GM18907 (cell line): ENCODE measurements around the gene UPF2.
"Not testable (repeated sequence)": the region's sequence is repeated elsewhere in the genome, so short reads cannot be mapped to it uniquely, and the experiment has no call there.

ENCODE experiments used
- ATAC-seq: cut with Tn5 transposase; IDR thresholded peaks from one replicate; pipeline ENCODE4 v1.9.1; 2021; ENCODE audit warnings: mild to moderate bottlenecking, moderate library complexity; ENCODE audit not compliant: unreplicated experiment

Gene UPF2

DNA sequence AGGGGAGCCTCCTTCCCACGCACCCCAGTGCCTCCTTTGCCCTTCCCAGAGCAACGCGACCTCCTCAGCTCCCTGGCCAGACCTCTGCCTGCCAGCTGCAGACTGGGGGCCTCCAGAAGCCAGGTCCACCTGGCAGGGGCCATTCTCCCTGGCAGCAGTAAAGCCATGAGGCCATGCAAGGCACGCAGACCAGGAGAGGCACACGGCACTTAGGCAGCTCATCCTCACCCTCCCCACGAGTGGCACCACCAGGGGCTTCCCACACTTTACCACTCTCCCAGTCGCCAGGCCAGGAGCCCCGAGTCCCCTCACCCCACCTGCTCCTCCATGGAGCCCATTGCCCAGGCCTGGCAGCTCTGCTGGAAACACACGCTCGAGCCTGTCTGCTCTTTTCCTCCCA is 134.1 kb downstream of the UPF2 start:
- no peak for ATAC-seq

DNA sequence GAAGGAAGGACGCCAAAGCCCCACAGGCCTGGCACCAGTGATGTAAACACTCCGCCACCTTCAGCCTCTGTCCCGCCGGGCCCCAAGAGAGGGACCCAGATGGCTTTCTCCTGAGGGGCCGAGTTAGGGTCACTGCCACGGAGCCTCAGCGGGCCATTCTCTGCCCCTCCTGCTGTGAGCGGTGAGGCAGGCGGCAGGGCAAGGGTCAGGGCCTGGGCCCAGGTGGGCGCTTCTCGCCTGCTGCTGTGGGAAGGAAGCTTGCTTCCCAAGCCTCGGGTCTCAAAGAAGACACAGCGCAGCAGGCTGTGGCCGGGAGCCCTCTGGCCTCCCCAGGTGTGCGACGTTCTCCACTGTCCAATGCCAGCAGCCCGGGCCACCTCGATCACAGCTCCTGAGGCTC is 134.7 kb downstream of the UPF2 start:
- ATAC-seq: no peak

DNA sequence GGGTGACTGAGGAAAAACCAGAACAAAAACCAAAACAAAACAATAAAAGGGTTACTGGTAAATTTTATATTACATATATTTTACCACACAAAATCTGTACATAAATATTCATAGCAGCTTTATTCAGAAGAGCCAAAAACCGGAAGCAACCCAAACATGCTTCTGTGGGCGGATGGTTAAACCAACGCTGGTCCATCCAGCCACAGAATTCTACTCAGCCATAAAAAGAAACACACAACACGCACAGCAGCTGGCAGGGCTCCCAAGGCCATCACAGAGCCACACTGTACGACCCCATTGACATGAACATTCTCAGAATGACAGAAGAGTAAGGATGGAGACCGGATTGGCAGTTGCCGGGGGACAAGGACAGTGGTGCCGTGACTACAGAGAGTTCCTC is 135.9 kb downstream of the UPF2 start:
- no peak for ATAC-seq

DNA sequence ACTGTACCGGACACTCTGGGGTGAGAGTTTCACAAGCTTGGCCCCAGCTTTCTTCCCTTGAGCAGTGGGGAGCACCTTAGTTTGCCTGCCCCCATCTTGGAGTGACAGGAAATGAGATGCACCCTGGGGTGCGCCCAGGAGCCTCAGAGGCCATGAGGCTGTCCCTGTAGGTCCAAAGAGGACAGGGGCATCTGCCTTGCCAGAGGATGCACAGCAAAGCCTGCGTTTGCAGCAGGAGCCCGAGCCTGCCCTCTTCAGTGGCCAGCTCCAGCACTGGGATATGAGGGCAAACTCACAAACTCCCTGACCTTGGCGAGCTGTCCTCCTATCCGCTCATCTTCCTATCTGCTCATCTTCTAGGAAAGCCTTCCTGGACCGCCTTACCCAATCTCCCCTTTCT is 140.0 kb downstream of the UPF2 start:
- no peak for ATAC-seq

DNA sequence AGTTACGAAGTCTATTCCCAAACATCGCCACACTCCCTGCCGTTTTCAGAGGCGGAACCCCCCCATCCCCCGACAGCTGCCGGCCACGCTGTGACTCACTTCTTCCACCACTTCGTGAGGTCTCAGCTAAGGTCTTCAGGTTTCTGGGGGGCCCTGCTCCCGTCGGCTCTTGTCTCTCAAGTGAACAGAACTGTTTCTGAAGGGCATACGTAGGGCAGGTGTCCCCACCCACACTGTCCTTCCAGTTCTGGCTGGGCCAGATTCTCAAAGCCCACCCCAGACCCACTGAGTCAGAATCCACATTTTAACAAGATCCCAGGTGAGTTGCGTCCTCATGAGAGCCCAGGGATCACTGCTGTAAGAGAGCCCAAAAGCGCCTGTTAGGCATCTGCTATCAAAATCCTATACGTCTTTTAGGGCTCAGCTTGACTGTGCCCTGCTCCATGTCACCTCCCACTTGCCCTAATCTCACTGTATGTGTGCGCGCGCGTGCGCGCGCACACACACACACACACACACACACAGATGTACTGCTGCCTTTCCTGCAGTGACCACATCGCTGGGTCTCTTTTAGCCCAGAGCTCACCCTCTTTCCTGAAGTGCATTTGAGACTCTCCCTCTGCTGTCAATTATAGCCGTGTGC is 140.7 kb downstream of the UPF2 start:
- ATAC-seq: no peak

DNA sequence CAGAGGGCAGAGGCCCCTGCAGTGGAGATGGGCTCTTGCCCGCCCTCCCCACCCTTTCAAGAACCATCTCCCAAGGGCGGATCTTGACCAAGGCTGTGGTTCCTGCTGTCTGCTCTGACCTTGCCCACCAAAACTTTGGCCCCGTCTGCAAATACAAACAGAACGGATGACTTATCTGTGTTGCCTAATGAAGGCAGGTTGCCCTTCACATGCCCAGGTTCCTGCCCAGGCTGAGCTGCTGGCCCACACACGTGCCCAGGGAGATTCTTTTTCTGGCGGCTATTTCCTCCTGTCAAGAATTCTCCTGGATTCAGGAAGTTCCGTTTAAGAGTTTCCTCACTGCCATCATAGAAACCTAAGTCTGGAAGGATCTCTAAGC is 141.2 kb downstream of the UPF2 start:
- ATAC-seq: no peak

DNA sequence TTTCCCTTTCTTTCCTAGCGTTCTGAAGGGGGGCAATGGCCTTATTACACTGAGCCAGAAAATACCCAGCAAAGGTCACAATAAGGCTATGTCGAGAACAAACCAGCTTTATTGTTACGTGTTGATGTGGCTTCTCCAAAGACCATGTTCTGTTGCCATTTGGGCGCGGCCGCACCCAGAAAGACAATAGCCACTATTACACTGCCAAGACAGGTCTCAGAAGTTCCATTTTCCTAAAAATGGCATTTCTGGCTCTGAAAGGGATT is 141.6 kb downstream of the UPF2 start:
- ATAC-seq: no peak

DNA sequence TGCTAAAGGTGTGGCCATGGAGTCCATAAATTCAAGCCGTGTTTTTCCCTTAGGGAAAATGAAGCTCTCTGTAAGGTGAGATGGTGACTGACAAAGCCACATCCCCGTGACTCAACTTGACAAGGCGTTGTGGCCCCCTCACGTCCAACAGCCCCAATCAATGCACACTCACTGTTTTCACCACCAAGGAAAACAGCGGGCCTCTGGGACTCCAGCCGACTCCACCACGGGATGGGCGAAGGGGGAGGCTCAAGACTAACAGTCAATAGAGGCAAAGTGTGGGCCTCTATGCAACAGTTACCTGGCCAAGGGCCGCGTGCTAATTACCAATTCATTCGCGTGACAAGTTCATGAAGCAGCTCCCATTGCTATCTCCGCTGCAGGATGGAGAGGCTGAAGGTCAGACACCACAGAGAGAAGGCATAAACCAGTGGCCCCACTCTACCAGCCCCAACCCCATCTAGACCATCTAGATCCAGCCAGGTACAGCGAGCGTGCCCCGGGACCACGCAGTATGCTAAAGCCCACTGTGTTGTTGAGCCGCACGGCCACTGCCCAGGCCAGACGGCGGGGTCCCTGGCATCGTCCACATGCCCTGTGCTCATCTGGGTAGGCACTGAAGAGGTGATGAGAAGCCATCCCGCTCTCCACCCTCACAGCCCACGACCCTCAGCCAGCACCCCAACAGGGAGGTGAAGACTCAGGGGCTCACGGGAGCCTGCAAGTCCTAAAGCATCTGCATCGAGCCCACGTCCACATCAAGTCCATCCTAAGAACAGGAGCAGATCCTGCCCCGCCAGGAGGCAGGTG is 143.3 kb downstream of the UPF2 start:
- ATAC-seq: no peak

DNA sequence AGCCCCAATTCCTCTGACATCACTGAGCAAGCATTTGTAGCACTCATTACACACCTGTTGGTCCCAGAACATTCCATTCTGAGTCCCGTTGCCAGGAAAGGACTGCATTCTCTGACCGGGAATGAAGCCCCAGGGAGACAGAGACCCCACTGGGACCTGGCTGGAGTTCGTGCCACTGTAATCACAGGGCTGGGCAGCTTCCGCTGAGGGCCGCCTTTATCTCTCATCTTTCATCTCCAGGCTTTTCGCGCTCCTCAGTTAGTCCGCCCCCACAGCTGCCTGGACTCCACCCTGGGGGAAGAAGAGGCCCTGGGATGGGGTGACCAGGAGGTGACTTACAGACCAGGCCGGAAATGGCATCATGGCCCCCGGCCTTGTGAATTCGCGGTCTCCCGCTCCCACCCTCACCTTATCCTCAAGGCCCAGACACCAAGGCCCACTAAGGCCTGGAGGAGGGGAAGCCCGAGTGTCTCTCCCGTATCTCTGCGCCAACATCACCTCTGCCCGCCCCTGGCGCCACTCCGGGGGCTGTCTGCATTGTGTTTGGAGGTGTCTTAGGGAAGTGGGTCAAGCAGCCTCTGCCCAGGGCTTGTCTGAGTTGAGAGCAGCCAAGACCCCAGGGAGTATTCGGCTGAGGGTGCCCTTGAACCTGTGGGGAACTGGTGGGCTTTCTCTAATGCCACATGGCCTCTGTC is 144.1 kb downstream of the UPF2 start:
- no peak for ATAC-seq

DNA sequence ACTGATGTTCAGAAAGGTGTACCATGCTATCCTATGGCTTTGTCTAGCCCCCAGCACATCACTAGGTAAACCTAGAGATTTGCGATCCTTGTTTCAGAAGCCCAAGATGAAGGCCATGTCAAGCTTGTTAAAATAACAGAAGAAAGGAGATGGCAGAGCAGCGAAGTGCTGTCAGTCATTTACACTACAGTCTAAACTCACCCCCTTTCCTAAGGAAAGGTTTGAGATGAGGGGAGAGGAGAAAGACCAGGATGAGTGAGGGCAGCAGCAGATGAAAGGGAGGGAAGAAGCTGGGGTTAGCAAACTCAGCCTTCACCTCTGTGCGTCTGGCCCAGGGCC is 144.6 kb downstream of the UPF2 start:
- no peak for ATAC-seq

DNA sequence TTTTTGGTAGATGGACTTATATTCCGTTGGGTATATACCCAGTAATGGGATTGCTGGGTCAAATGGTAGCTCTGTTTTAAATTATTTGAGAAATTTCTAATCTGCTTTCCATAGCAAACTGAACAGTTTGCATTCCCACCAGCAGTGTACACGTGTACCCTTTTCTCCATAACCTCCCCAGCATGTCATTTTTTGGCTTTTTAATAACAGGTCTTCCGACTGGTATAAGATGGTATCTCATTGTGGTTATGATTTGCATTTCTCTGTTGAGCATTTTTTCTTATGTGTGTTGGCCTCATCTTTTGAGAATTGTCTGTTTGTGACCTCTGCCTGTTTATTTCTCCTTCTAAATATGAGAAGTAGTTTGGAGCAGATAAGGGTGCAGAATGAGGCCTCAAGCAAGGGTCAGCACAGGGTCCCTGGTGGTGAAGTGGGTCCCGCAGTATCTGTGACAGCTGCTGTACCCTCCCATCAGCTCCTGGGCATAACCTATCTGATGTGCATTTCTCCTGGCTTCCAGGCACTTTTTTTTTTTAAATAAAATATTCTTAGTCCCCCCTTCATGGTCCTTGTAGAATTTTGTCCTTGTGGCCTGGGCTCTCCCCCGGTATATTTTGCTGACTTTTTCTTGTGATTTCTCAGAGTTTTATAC is 145.9 kb downstream of the UPF2 start:
- no peak for ATAC-seq

DNA sequence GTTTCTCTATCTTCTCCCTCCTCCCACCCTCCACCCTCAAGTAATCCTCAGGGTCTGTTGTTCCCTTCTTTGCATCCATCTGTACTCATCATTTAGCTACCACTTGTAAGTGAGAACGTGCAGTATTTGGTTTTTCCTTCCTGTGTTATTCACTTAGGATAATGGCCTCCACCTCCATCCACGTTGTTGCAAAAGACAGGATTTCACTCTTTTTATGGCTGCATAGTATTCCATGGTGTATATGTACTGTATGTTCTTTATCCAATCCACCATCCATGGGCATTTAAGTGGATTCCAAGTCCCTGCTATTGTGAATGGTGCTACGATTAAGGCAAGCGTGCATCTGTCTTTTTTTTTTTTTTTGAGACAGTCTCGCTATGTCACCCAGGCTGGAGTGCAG is 147.0 kb downstream of the UPF2 start:
- no peak for ATAC-seq

DNA sequence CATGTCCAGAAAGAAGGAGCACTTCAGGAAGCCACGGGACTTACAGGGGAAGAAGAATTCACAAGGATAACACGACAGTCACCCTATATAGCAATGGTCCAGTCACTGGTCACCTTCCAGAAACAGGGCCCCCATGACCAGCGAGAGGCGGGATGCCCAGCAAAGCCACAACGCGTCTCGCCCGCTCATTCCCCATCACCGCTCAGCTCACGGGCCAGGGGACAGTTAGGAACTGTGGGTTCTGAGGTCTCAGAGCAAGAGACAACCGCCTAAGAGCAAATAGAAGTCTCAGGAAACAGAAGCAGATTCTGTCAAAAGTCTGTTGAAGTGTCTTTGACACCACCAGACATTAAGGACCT is 147.5 kb downstream of the UPF2 start:
- no peak for ATAC-seq

DNA sequence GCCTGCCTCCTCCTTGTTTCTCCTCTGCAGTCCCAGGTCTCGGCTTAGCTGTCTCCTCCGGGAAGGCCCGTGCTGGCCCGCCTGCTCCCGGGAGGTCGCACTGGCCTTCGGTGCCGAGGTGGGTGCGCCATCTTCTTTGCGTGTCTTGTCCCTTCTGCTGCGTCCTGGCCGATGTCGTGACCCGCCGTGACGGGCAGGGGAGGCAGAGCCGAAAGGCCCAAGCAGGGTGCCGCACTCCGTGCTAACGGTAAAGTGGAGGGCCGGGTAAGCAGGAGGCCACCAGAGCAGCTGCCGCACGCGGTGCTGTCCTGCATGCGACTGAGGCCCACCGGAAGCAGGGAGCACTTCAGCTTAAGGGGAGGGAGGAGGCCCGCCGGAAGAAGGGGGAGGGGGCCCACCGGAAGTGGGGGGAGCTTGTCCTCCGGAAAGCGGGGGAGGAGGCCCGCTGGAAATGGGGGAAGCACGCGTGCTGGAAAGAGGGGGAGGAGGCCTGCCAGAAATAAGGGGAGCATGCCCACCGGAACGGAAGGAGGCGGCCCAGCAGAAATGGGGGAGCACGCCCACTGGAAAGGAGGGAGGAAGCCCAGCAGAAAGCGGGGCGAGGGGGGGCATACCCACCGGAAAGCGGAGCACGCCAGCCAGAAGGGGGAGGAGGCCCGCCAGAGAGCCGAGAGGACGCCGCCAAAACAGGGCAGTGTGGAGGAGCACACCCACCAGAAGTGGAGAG is 148.1 kb downstream of the UPF2 start:
- ATAC-seq: no peak

DNA sequence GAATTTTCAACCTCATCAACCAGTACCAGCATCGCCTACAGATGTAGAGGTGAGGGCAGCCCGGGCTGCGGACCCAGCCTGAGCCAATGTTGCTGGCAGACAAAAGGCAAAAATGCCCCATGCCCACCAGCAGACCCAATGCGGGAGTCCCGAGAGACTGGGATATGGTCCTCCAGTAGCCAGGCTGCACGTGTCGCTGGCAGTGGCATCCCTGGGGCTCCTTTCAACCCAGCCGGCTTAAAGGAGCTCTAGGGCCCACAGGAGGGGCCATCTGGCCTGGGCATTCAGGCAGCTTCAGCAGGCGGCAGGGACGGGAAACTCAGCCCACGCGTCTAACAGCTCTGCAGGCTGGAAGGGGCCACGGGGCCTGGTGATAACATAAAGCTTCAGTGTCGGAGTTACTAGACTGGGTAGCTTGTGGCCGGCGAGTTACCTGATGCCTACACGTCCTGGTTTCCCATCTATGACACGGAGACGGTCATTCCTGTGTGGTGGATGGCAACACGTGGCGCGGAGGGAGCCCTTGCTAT is 148.8 kb downstream of the UPF2 start:
- no peak for ATAC-seq

DNA sequence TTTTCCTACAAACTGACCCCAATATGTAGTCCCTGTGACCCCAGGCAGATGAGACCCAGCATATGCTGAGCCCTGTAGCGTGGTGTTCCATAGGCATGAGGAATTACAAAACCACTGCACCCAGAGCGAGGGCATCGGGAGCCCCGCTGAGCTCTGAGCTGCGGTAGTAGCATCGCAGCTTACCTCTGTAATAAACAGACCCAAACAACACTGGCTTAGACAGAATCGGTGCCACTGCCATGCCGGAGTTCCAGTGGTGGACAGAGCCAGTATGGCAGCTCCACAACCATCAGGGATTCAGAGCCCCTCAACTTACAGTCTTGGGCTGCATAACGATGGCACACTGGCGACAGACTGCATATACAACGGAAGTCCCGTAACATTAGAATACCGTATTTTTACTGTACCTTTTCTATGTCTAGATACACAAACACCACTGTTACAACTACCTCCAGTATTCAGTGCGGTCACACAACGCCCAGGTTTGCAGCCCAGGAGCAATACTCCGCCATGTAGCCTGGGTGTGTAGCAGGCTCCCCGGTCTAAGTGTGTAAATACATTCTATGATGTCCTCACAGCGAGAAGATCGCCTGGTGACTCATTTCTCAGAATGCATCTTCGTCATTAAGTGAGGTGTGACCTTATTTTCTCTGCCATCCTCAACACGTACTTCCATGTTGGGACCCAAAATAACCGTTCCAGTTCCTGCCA is 150.7 kb downstream of the UPF2 start:
- no peak for ATAC-seq

DNA sequence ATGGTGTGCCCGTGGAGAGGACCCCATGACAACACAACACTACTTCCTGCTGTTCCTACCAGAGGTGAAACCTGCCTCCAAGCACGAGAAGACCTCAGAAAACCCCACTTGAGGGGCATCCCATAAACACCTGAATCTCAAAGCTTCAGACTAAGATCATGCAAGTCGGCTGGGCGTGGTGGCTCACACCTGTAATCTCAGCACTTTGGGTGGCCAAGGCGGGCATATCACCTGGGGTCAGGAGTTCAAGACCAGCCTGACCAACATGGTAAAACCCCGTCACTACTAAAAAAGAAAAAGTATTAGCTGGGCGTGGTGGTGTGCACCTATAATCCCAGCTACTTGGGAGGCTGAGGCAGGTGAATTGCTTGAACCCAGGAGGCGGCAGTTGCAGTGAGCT is 153.3 kb downstream of the UPF2 start:
- ATAC-seq: not testable (repeated sequence)

DNA sequence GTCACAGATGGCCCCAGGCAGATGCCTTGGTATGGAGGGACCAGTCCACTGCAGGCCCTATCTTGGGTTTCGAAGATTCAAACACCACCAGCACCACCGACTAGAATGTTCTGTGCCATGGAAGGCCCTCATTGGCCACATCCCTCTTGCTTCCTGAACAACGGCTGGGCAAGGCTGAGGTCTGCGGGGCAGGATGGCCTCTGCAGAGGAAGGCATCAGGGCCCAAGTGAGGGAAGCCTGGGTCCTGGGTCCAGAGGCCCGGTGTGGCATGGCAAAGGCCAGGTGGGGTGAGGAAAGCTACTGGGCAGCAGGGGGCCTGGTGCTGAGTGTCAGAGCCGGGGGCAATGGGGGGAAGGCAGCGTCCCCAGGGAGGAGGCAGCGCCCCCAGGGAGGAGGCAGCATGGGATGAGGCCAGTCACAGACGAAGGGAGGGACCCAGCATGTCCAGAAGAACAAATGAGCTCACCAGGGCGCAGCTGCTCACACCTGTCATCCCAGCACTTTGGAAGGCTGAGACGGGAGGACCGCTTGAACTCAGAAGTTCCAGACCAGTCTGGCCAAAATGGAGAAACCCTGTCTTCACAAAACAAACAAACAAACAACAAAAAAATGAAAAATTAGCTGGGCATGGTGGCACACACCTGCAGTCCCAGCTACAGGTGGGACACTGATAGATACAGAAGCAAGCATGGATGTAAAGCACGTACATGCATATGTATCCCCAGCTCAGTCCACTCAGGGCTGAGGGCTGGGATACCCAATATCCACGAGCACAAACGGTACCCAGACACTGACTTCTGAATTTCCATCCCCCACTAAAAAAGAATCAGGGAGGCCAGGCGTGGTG is 155.0 kb downstream of the UPF2 start:
- no peak for ATAC-seq

DNA sequence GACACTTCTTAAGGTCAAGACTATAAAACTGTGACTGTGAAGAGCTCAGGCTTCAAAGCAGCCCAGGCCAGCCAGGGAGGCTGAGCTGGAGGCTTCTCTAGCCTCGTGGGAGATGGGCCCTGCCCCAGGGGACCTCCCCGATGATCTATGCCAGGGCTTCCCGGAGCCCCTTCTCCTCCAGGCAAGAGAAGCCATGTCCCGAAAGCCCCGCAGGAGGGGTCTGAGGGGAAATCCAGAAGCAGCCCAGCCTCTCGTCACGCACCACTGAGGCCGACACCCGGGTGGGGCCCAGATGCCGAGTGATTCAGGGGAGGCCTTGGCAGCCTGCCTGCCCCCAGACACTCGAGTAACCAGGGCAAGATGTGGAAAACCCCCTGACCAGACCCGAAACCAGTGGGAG is 155.8 kb downstream of the UPF2 start:
- peak; percentile 63 for ATAC-seq

DNA sequence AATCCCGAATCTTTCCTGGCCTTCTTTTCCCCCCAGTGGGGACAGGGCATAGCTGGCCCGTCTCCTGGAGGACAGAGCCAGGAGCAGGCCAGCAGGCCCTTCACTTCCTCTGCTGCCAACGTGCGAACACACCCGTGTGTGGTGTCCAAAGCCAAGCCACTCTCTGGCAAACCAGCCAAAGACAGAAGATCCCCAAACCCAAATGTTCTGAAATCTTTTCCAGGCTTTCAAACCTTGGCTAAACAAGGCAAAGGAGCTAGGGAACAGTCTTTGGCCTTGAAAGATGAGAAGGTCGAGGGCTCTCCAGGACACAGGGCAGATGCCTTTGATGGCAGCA is 156.5 kb downstream of the UPF2 start:
- no peak for ATAC-seq
